GM18499 (cell line): ENCODE measurements around the gene HOXC9.

Source experiments
- ATAC-seq: cut with Tn5 transposase; IDR thresholded peaks from one replicate; pipeline ENCODE4 v1.9.1; 2021; ENCODE audit warnings: moderate number of reproducible peaks; ENCODE audit not compliant: insufficient read depth, unreplicated experiment

HOXC9 gene

GRCh38 chr12:53997204-53998109, 2.5 kb upstream of the HOXC9 start:
- no peak for ATAC-seq

GRCh38 chr12:53998110-53998899, 1.7 kb upstream of the HOXC9 start:
- no peak for ATAC-seq

- no peak for ATAC-seq
Measured at GRCh38 chr12:53998900-53999236, 1.1 kb upstream of the HOXC9 start.

GRCh38 chr12:53999559-54000115, 324 bp upstream of the HOXC9 start:
- ATAC-seq = no peak

DNA sequence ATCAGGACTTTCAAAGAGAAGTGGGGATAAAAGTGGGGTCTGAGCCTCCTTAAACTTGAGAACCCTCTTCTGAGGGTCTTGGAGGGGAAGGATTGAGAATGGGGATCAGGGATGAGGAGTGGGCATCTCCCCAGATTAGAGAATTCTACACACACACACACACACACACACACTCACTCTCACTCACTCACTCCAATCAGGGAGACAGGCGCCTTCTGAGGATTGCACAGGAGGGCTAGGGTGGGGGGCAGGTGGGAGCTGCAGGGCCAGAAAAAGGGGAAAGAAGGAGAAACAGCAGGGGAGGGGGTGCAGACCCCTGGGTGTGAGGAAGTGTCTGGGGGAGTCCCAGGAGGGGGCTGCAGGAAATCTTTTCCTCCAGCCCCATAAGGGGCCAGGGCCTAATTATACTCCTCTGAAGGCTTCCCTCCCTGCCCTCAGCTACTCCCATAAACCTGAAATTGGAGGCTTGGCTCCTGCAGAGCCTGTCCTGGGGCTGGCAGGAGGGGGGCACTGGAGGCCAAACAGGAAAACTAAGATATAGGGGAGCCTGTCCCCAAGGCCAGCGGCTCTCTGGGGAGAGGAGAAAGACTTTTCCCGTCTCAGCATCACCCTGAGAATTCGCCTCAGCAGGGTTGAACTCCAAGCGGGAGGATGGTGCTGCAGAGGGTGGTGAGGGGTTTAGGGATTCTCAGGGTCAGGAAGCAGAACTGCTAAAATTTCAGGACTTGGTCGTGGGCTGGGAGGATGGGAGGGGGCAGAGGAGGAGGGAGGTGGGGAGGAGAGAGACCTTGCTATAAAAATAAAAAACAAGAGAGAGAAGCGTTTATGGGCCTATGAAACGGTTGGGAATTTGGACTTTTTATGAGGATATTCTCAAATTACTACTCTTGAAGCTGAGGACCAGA, 1.6 kb downstream of the HOXC9 start:
- no peak for ATAC-seq

DNA sequence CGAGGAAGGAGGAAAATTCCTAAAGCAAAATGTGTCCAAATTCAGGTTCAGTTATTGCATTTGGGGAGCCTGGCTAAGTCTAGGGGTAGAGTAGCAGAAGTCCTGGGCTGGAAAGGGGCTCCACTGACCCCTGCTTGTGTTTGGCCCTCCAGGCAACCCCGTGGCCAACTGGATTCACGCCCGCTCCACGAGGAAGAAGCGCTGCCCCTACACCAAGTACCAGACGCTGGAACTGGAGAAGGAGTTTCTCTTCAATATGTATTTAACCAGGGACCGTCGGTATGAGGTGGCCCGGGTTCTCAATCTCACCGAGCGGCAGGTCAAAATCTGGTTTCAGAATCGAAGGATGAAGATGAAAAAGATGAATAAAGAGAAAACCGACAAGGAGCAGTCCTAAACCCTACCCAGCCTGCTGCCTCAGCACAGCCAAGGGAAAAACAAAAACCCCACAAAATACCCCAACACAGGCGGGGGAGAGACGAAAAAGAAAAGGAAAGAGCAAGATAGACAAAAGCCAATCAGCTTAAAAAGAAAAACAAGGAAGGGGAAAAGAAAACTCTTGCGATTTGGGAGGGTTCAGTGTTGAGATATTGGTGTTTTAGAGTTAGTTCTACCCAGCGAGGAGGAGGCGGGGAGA, 2.4 kb downstream of the HOXC9 start:
- no peak for ATAC-seq

DNA sequence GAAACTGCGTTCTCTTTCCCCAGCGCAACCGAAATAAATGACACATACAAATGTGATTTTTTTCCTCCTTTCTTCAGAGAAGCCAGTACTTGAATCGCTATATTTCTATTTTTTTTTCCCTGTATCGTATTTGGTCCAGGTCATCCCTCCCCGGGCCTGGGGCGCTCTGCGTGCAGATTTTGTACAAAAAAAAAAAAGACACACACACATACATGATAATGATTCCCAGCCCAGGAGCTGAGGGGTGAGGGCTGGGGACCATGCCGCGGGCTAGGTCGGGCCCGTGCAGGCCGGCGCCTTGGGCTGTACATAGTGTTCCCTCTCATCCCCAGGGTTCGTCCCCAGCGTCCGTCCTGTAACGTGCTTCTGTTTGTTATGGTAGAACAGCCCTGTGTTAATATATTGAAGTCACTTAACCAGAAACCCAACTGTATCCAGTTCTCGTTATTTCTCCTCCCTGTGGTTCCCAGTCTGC, 3.0 kb downstream of the HOXC9 start:
- no peak for ATAC-seq

DNA sequence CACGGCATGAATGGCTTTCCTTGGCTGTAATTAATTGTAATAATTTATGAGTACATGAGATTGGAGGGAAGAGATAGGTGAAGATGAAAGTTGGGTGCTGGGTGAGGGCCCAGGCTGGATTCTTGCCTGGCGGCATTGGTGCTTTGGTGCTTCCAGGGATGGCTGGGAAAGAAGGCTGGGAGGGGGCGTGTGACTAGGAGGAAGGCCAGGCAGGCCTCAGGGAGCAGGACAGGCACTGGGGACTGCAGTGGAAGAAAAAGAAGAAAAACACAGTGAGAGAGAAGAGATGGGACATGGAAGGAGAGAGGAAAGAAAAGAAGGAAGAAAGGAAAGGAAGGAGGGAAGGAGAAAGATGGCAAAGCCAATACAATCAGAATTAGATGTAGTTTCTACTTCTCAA, 3.7 kb downstream of the HOXC9 start:
- ATAC-seq = no peak

DNA sequence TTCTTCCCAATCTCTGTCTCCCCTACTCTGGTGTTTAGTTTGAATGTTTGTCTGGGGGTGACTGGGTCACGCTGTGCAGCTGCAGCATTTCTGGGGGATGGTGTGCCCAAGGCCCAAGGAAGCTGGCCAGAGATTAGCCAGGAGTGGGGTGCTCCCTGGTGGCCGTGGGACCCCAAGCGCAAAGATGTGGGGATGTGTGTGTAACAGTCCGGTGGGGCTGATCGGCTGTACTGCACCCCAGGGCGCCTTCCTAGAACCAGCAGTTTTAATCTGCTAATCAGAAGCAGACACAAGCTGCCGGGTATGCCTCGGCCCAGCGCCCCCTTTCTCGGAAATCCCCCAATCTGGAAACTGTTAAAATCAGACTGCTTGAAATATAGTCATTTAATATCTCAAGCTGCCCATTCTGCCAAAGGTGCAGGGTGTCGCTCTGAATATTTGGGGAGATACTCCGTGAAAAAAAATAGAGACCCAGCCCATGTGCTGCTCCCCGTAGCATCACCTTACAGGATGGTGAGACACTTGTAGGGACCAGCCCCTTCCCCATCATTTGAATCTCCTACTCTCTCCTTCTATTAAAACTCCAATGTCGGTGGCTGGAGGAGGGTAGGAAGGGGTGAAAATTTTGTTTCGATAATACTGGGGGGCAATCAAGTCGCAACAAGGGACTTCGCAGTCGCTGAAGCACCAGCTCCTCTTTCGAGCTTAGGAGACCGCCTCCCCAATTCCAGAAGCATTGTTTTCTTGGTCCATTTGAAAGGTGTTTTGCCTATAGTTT, 4.3 kb downstream of the HOXC9 start:
- ATAC-seq = no peak

DNA sequence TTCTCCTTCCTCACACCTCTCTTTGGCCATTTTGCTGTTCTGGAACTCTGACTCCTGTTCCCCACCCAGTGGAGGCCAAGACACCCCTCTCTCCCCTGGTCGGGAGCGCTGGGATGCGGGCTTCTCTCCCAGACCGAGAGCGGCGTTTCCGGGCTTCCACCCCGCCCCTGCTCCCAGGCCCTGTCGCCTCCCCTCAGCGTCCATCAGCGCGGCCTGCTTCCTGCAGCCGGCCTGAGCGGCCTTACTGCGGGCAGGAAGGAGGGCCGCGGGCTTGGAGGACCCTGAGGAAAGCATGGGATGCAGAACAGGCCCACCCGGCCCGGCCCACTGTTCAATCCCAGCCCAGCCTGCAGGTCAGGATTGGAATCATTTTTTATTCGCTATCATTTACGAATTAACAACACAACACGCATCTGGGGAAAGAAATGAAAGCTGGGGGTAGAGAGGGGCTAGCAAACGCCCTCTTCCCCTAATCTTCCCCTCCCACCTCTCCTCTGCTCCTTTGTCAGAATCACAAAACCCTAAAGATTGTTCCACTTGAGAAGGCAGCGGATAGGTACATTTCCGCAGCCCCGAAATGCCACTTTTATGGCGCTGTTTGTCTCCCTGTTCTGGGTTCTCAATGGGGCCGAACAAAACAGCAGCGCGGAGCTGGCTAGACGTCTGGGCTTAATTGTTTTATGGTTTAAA, 5.0 kb downstream of the HOXC9 start:
- no peak for ATAC-seq

DNA sequence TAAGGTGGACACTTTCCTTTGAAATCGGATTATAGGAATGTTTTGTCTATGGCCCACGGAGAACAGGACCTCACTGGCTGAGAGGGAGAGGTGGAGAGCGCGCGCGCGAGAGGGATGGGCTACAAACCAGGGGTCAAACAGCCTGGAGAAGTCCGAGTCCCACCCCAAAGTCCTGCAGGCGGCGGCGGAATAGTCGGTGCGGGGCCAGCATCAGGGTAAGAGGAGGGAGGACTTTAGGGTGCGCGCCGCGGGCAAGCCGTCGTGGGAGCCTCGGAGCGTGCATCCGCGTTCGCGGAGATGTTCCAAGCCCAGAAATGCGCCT, 5.5 kb downstream of the HOXC9 start:
- no peak for ATAC-seq

- no peak for ATAC-seq
Measured at GRCh38 chr12:54005853-54006558, 6.0 kb downstream of the HOXC9 start.

DNA sequence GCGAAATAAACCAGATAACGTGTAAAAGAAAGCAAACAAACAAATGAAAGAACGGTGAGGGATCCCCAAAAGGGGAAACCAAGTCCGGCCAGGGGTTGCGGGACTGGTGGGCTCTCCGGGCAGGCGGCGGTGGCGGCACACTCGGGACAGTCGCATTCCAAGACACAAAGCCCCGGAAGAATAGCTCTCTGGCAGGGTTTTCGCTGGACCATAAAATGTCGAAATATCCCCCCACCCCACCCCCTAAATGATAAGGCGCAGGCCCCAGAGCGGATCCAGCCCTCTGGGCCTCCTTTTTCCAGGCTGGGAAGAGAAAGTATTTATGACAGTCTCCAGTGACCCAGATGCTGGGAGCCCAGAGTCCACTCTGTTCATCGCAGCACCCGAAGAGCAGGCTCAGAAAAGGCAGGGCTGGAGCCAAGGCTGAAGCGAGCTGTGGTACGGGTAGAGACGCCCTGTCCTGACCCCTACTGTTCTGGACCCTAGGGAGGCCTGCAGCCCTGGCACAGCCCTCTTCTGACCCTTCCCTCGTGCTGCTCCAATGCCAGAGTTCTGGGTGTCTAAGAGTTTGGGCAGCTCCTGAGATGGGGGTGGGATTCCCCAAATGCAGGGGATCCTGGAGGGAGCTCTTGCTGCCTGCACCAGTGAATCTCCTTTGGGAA, 6.7 kb downstream of the HOXC9 start:
- no peak for ATAC-seq

GRCh38 chr12:54007538-54008259, 7.7 kb downstream of the HOXC9 start:
- ATAC-seq = no peak

DNA sequence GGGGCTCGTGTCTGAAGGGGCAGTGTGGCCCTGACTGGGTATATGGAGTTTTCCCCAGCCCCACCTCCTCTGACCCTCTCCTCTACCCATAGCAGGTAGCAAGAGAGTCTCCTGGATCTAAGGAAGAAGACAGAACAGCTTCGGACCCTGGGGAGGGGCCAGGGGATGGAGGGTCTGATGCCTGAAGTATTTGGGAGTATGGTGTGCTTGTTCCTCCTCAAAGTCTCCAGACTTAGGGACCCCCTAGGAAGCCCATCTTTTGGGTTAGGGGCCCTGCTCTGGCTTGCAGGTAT, 8.2 kb downstream of the HOXC9 start:
- ATAC-seq = no peak

GRCh38 chr12:54009171-54010052, 9.5 kb downstream of the HOXC9 start:
- ATAC-seq = no peak
